Measurements from ENCODE around the gene LRRK2.

DNA sequence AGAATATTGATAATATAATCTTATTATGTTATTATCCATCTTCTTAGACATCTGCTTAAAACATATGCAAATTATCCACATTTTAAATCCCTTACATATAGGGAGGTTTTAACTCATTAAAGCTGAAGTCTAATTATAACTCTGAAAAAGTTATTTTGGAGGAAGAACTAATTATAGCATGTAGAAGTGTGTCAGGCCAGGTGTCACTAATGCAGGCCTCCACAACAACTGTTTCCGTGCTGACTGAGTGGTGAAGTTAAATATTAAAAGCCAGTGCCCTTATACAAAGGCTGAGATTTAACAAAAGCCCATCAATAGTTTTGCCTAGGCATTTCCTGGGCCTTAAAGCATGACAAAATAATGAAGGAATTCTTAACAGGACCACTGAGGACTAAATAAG, 157.4 kb downstream of the LRRK2 start:
- TF ChIP-seq, protein P1, sequence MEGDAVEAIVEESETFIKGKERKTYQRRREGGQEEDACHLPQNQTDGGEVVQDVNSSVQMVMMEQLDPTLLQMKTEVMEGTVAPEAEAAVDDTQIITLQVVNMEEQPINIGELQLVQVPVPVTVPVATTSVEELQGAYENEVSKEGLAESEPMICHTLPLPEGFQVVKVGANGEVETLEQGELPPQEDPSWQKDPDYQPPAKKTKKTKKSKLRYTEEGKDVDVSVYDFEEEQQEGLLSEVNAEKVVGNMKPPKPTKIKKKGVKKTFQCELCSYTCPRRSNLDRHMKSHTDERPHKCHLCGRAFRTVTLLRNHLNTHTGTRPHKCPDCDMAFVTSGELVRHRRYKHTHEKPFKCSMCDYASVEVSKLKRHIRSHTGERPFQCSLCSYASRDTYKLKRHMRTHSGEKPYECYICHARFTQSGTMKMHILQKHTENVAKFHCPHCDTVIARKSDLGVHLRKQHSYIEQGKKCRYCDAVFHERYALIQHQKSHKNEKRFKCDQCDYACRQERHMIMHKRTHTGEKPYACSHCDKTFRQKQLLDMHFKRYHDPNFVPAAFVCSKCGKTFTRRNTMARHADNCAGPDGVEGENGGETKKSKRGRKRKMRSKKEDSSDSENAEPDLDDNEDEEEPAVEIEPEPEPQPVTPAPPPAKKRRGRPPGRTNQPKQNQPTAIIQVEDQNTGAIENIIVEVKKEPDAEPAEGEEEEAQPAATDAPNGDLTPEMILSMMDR (IDR thresholded peaks at IDR 0.05 in 4 of 5, conservative IDR thresholded peaks at IDR 0.05 in 1 of 5), result no peak
- TF ChIP-seq POLR2A (IDR thresholded peaks at IDR 0.05), result no peak

All from gastrocnemius medialis (tissue), 4 donors.